Measurements from ENCODE around the gene APOO.

DNA sequence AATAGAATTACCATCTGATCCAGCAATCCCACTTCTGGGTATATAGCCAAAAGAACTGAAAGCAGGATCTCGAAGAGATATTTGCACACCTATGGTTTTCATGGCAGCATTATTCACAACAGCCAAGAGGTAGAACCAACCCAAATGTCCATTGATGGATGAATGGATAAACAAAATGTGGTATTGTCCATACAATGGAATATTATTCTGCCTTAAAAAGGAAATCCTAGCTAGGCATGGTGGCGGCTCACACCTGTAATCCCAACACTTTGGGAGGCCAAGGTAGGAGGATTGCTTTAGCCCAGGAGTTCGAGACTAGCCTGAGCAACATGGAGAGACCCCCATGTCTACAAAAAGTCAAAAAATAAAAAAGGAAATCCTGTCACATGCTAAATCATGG lies 97.5 kb downstream of the APOO start:
- no peak for TF ChIP-seq CTCF (IDR thresholded peaks at IDR 0.05)
- no peak for TF ChIP-seq POLR2A (IDR thresholded peaks at IDR 0.05)
